Epithelial cell of prostate (primary cell): ENCODE data around the gene CDC42BPA.

Experiments used
- DNase-seq: peaks from one replicate; pipeline ENCODE4 v3.0.0-alpha.2; 2011; ENCODE audit warnings: low read depth, low spot score
- H3K27ac ChIP-seq: fragments of 450-650 bp; 2 replicates; pipeline ENCODE4 v1.5.1; 2017; ENCODE audit warnings: mild to moderate bottlenecking

CDC42BPA gene

GRCh38 chr1:226976276-226976977, 341.9 kb downstream of the CDC42BPA start:
- no peak overlapping the region for H3K27ac ChIP-seq
- no peak for DNase-seq

- no peak overlapping the region for H3K27ac ChIP-seq
- no peak for DNase-seq
Measured at GRCh38 chr1:226975259-226976250, 342.7 kb downstream of the CDC42BPA start.

- no peak for DNase-seq
- no peak overlapping the region for H3K27ac ChIP-seq
Measured at GRCh38 chr1:226974544-226975258, 343.6 kb downstream of the CDC42BPA start.

GRCh38 chr1:226973898-226974543, 344.3 kb downstream of the CDC42BPA start:
- H3K27ac ChIP-seq, result no peak overlapping the region
- DNase-seq, result no peak

- H3K27ac ChIP-seq, result no peak overlapping the region
- DNase-seq, result no peak
Measured at GRCh38 chr1:226973371-226973897, 344.9 kb downstream of the CDC42BPA start.

- DNase-seq, result no peak
- no peak overlapping the region for H3K27ac ChIP-seq
Measured at GRCh38 chr1:226972931-226973330, 345.4 kb downstream of the CDC42BPA start.

- no peak for DNase-seq
- no peak overlapping the region for H3K27ac ChIP-seq
Measured at GRCh38 chr1:226971765-226972164, 346.5 kb downstream of the CDC42BPA start.

GRCh38 chr1:226967665-226968064, 350.6 kb downstream of the CDC42BPA start:
- no peak for DNase-seq
- H3K27ac ChIP-seq, result no peak overlapping the region

GRCh38 chr1:226966683-226967082, 351.6 kb downstream of the CDC42BPA start:
- no peak for DNase-seq
- no peak overlapping the region for H3K27ac ChIP-seq

GRCh38 chr1:226965581-226966440, 352.5 kb downstream of the CDC42BPA start:
- DNase-seq, result no peak
- H3K27ac ChIP-seq, result no peak overlapping the region

- H3K27ac ChIP-seq, result no peak overlapping the region
- no peak for DNase-seq
Measured at GRCh38 chr1:226964611-226965486, 353.4 kb downstream of the CDC42BPA start.

- no peak overlapping the region for H3K27ac ChIP-seq
- DNase-seq, result no peak
Measured at GRCh38 chr1:226964068-226964425, 354.2 kb downstream of the CDC42BPA start.

GRCh38 chr1:226962421-226963391, 355.6 kb downstream of the CDC42BPA start:
- H3K27ac ChIP-seq, result no peak overlapping the region

GRCh38 chr1:226960944-226961765, 357.1 kb downstream of the CDC42BPA start:
- H3K27ac ChIP-seq, result no peak overlapping the region
- DNase-seq, result no peak

More at GRCh38 chr1:226962421-226963391, 355.6 kb downstream of the CDC42BPA start:
- no peak for DNase-seq

GRCh38 chr1:226960256-226960655, 358.0 kb downstream of the CDC42BPA start:
- H3K27ac ChIP-seq, result no peak overlapping the region
- no peak for DNase-seq

GRCh38 chr1:226958300-226958699, 360.0 kb downstream of the CDC42BPA start:
- DNase-seq, result no peak

More at GRCh38 chr1:226958300-226958699, 360.0 kb downstream of the CDC42BPA start:
- no peak overlapping the region for H3K27ac ChIP-seq
